Spleen (tissue), 11 donors: ENCODE results near the gene GMFB. TPM values are rescaled to one million over a fixed set of nuclear protein-coding genes. Genes with fewer than 3 reads are reported as not detected.

Experiments
- DNase-seq: peaks from one replicate; pipeline ENCODE4 v3.0.0-alpha.2; 2020
- H3K27ac ChIP-seq, 8 donors: fragments of 200-600 bp; sonication (generic) in 7 of 8; 1 replicate in 4 of 8; 2 replicates in 4 of 8; pipeline versions ENCODE4 v1.5.0 to v1.8.0; 2016 to 2021; ENCODE audit warnings: inconsistent platforms in 4 of 8, mild to moderate bottlenecking in 4 of 8, moderate library complexity in 1 of 8
- H3K27me3 ChIP-seq, 7 donors: fragments of 200-600 bp; sonication (generic) in 6 of 7; replicated peaks in 1 of 7; 1 replicate in 4 of 7; 2 replicates in 3 of 7; pipeline versions ENCODE4 v1.5.0 to v1.8.0; 2016 to 2021; ENCODE audit warnings: inconsistent platforms in 3 of 7, mild to moderate bottlenecking in 1 of 7
- H3K36me3 ChIP-seq, 6 donors: fragments of 200-600 bp; sonication (generic) in 5 of 6; 1 replicate in 4 of 6; 2 replicates in 2 of 6; pipeline versions ENCODE4 v1.5.0 to v1.8.0; 2016 to 2021; ENCODE audit warnings: inconsistent platforms in 2 of 6
- H3K4me1 ChIP-seq, 6 donors: fragments of 200-600 bp; sonication (generic) in 5 of 6; 1 replicate in 3 of 6; 2 replicates in 3 of 6; pipeline versions ENCODE4 v1.5.0 to v1.8.0; 2016 to 2021; ENCODE audit warnings: inconsistent platforms in 3 of 6
- H3K4me3 ChIP-seq, 8 donors: fragments of 200-600 bp; sonication (generic) in 7 of 8; 1 replicate in 4 of 8; 2 replicates in 4 of 8; pipeline versions ENCODE4 v1.5.0 to v1.8.0; 2016 to 2021; ENCODE audit warnings: inconsistent platforms in 4 of 8, mild to moderate bottlenecking in 4 of 8, moderate library complexity in 2 of 8
- H3K9me3 ChIP-seq, 8 donors: fragments of 200-600 bp; sonication (generic) in 7 of 8; 1 replicate in 4 of 8; 2 replicates in 4 of 8; pipeline versions ENCODE4 v1.5.0 to v1.8.0; 2016 to 2021; ENCODE audit warnings: inconsistent platforms in 4 of 8
- CTCF ChIP-seq, 11 experiments: fragments of 200-600 bp in 7 of 11; fragments of 450-650 bp in 4 of 11; sonication (generic) in 4 of 11; IDR thresholded peaks in 8 of 11; conservative IDR thresholded peaks in 3 of 11; 1 replicate in 7 of 11; 2 replicates in 4 of 11; pipeline versions ENCODE4 v1.4.0 to v1.8.0; 2016 to 2021; ENCODE audit warnings: antibody characterized with exemption in 11 of 11, inconsistent platforms in 4 of 11, mild to moderate bottlenecking in 1 of 11
- POLR2A ChIP-seq, 3 donors: fragments of 450-650 bp; IDR thresholded peaks; one replicate each; pipeline ENCODE4 v1.5.1; 2017; ENCODE audit warnings: antibody characterized with exemption in 3 of 3, mild to moderate bottlenecking in 1 of 3
- POLR2AphosphoS5 ChIP-seq, 3 donors: sonication (generic); formaldehyde crosslinking; IDR thresholded peaks; one replicate each; pipeline ENCODE4 v1.5.1; 2017; ENCODE audit warnings: antibody characterized with exemption in 3 of 3
- WGBS, 5 donors: extraction: QIAGEN DNeasy Blood & Tissue Kit in 3 of 5; methylation state at CpG; one replicate each; pipeline versions ENCODE4 v1.1.5 to v1.1.7; 2013 to 2018; 5-methylcytosine and 5-hydroxymethylcytosine counted together
- intact Hi-C: fragments of 100-400 bp; cut with DNase I; formaldehyde crosslinking; loops from one replicate; pipeline ENCODE4 v1.15.0; 2023; ENCODE audit warnings: low total_unique reads
- polyA plus RNA-seq, 3 donors: library from polyadenylated mRNA; stranded (reverse); fragments of 200-250 nt; gene quantifications; one replicate each; pipeline ENCODE4 v1.2.1, GENCODE V29; 2013
- total RNA-seq, 7 donors: library from RNA; depleted of rRNA in 3 of 7; stranded (reverse); fragments of >200 nt in 3 of 7; fragmentation: NEBNext Ultra II Directional in 4 of 7; extraction: Animal tissue kit (Norgen Biotek cat#: 25700) in 4 of 7; gene quantifications; one replicate each; pipeline versions ENCODE4 v1.1.0 to v1.2.1, GENCODE V29; 2016 to 2021
- donor health status: healthy with polysubstance abuse.
- donor health status: DM: no; HTN: no; CAD: no; lungs with moderate emphysema.
- donor health status: DM: no; HTN: no; CAD: no.
- donor health status: Bipolar disorder and iron deficiency.
- donor health status: healthy.
- donor health status: DM: no; HTN: no; CAD: no.
- donor health status: DM: yes; HTN: yes; CAD: no.

GMFB gene
- total and polyA plus RNA-seq, 10 donors = 10.3 to 54.6 (median 34.9) TPM

DNA sequence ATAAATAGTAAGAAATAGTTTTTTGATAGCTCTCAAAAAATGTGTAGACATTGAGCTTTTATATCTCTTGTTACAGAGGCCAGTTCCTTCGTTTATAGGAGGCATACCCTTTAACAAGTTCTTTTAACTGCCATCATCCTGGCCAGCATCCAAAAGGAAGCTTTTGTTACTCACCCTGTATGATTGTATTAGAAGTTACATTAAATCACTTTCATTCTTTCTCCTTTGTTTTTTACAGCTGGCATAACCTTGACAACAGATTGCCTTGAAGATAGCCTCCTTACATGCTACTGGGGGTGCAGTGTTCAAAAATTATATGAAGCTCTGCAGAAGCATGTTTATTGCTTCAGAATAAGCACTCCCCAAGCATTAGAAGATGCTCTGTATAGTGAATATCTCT lies 41.0 kb upstream of the GMFB start:
- no peak for TF ChIP-seq POLR2A (IDR thresholded peaks at IDR 0.05)
- no peak for TF ChIP-seq POLR2AphosphoS5 (IDR thresholded peaks at IDR 0.05)
- TF ChIP-seq CTCF (IDR thresholded peaks at IDR 0.05 in 8 of 11, conservative IDR thresholded peaks at IDR 0.05 in 3 of 11) = no peak
- no peaks in the 10 kb centered on the region for H3K27me3 ChIP-seq
- whole genome bisulfite sequencing, 5 donors = 39 to 69% (median 45%) methylated on average over 1 of the region's 1 CpG
- H3K9me3 ChIP-seq = no peaks in the 10 kb centered on the region
- H3K36me3 ChIP-seq = peaks cover 0 to 62% (median 11%) of the 10 kb centered on the region in 6 donors
- intact Hi-C loops = no loop called here
- DNase-seq = no peak
- no peak overlapping the region for H3K27ac ChIP-seq
- H3K4me3 ChIP-seq = no peak overlapping the region
- peaks cover 0 to 14% (median 2%) of the 10 kb centered on the region in 6 donors for H3K4me1 ChIP-seq

GRCh38 chr14:54528973-54529372 lies 40.2 kb upstream of the GMFB start:
- H3K27me3 ChIP-seq = no peaks in the 10 kb centered on the region
- intact Hi-C loops = no loop called here
- H3K4me1 ChIP-seq = peaks cover 0 to 14% (median 2%) of the 10 kb centered on the region in 6 donors
- no peaks in the 10 kb centered on the region for H3K9me3 ChIP-seq
- 84 to 96% (median 87%) methylated on average over 2 of the region's 2 CpGs for WGBS, 5 donors
- no peak for DNase-seq
- TF ChIP-seq CTCF (IDR thresholded peaks at IDR 0.05 in 8 of 11, conservative IDR thresholded peaks at IDR 0.05 in 3 of 11) (no peak), POLR2A (IDR thresholded peaks at IDR 0.05) (no peak), POLR2AphosphoS5 (IDR thresholded peaks at IDR 0.05) (no peak)
- H3K27ac ChIP-seq = no peak overlapping the region
- peaks cover 0 to 65% (median 18%) of the 10 kb centered on the region in 6 donors for H3K36me3 ChIP-seq
- H3K4me3 ChIP-seq = no peak overlapping the region

GRCh38 chr14:54524410-54524809 lies 35.6 kb upstream of the GMFB start:
- DNase-seq = no peak
- no peaks in the 10 kb centered on the region for H3K27me3 ChIP-seq
- H3K9me3 ChIP-seq = no peaks in the 10 kb centered on the region
- H3K4me1 ChIP-seq = no peaks in the 10 kb centered on the region
- WGBS, 5 donors = 93 to 98% (median 96%) methylated on average over 4 of the region's 4 CpGs
- TF ChIP-seq POLR2AphosphoS5 (IDR thresholded peaks at IDR 0.05) (no peak), POLR2A (IDR thresholded peaks at IDR 0.05) (no peak), CTCF (IDR thresholded peaks at IDR 0.05 in 8 of 11, conservative IDR thresholded peaks at IDR 0.05 in 3 of 11) (no peak)
- intact Hi-C loops = no loop called here
- H3K4me3 ChIP-seq = no peak overlapping the region
- peaks cover 0 to 67% (median 36%) of the 10 kb centered on the region in 6 donors for H3K36me3 ChIP-seq
- no peak overlapping the region for H3K27ac ChIP-seq

DNA sequence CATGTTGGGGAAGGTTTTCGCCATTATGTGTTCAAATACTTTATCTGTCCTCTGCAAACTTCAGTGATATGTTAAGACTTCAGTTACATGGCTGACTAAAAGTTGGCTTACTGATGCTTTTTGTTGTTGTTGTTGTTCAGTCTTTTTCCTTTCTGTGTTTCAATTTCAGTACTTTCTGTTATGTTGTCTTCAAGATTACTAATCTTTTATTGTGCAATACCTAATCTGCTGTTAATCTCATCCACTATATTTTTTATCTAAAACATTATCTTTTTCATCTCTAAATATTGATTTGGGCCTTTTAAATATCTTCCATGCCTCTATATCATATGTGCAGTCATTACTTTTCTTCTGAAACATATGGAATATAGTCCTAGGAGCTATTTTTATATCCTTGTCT lies 27.9 kb upstream of the GMFB start:
- WGBS, 5 donors = 95 to 100% (median 96%) methylated on average over 1 of the region's 1 CpG
- intact Hi-C loops = no loop called here
- peaks cover 3 to 19% (median 17%) of the 10 kb centered on the region in 8 donors for H3K9me3 ChIP-seq
- peaks cover 0 to 28% (median 0%) of the 10 kb centered on the region in 6 donors for H3K36me3 ChIP-seq
- DNase-seq = no peak
- H3K27ac ChIP-seq = no peak overlapping the region
- TF ChIP-seq CTCF (IDR thresholded peaks at IDR 0.05 in 8 of 11, conservative IDR thresholded peaks at IDR 0.05 in 3 of 11) (no peak), POLR2A (IDR thresholded peaks at IDR 0.05) (no peak), POLR2AphosphoS5 (IDR thresholded peaks at IDR 0.05) (no peak)
- H3K4me3 ChIP-seq = no peak overlapping the region
- no peaks in the 10 kb centered on the region for H3K27me3 ChIP-seq
- peaks cover 0 to 23% (median 11%) of the 10 kb centered on the region in 6 donors for H3K4me1 ChIP-seq
